Spleen (tissue), 7 donors: ENCODE results near the gene COL23A1.

Source experiments
- POLR2A ChIP-seq, 3 donors: fragments of 450-650 bp; IDR thresholded peaks; one replicate each; pipeline ENCODE4 v1.5.1; 2017; ENCODE audit warnings: antibody characterized with exemption in 3 of 3, mild to moderate bottlenecking in 1 of 3
- TF ChIP-seq, protein P1 (sequence below), 11 experiments: fragments of 200-600 bp in 7 of 11; fragments of 450-650 bp in 4 of 11; sonication (generic) in 4 of 11; IDR thresholded peaks in 8 of 11; conservative IDR thresholded peaks in 3 of 11; 1 replicate in 7 of 11; 2 replicates in 4 of 11; pipeline versions ENCODE4 v1.4.0 to v1.8.0; 2016 to 2021; ENCODE audit warnings: antibody characterized with exemption in 11 of 11, inconsistent platforms in 4 of 11, mild to moderate bottlenecking in 1 of 11
- donor health status: DM: no; HTN: no; CAD: no; lungs with moderate emphysema.
- donor health status: DM: no; HTN: no; CAD: no.
- donor health status: DM: no; HTN: no; CAD: no.

GRCh38 chr5:178515776-178516503 is 74.3 kb downstream of the COL23A1 start:
- no peak for TF ChIP-seq POLR2A (IDR thresholded peaks at IDR 0.05)
- TF ChIP-seq, protein P1, sequence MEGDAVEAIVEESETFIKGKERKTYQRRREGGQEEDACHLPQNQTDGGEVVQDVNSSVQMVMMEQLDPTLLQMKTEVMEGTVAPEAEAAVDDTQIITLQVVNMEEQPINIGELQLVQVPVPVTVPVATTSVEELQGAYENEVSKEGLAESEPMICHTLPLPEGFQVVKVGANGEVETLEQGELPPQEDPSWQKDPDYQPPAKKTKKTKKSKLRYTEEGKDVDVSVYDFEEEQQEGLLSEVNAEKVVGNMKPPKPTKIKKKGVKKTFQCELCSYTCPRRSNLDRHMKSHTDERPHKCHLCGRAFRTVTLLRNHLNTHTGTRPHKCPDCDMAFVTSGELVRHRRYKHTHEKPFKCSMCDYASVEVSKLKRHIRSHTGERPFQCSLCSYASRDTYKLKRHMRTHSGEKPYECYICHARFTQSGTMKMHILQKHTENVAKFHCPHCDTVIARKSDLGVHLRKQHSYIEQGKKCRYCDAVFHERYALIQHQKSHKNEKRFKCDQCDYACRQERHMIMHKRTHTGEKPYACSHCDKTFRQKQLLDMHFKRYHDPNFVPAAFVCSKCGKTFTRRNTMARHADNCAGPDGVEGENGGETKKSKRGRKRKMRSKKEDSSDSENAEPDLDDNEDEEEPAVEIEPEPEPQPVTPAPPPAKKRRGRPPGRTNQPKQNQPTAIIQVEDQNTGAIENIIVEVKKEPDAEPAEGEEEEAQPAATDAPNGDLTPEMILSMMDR (IDR thresholded peaks at IDR 0.05 in 8 of 11, conservative IDR thresholded peaks at IDR 0.05 in 3 of 11), result no peak
